Globus pallidus (tissue), 1 donor: ENCODE results near the gene TRIM72.
"Not testable (repeated sequence)": the region's sequence is repeated elsewhere in the genome, so short reads cannot be mapped to it uniquely, and the experiment has no call there.

Source experiments
- DNase-seq: peaks from one replicate; pipeline ENCODE4 v3.0.0-alpha.2; 2015; ENCODE audit warnings: low spot score

The TRIM72 gene, protein sequence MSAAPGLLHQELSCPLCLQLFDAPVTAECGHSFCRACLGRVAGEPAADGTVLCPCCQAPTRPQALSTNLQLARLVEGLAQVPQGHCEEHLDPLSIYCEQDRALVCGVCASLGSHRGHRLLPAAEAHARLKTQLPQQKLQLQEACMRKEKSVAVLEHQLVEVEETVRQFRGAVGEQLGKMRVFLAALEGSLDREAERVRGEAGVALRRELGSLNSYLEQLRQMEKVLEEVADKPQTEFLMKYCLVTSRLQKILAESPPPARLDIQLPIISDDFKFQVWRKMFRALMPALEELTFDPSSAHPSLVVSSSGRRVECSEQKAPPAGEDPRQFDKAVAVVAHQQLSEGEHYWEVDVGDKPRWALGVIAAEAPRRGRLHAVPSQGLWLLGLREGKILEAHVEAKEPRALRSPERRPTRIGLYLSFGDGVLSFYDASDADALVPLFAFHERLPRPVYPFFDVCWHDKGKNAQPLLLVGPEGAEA

DNA sequence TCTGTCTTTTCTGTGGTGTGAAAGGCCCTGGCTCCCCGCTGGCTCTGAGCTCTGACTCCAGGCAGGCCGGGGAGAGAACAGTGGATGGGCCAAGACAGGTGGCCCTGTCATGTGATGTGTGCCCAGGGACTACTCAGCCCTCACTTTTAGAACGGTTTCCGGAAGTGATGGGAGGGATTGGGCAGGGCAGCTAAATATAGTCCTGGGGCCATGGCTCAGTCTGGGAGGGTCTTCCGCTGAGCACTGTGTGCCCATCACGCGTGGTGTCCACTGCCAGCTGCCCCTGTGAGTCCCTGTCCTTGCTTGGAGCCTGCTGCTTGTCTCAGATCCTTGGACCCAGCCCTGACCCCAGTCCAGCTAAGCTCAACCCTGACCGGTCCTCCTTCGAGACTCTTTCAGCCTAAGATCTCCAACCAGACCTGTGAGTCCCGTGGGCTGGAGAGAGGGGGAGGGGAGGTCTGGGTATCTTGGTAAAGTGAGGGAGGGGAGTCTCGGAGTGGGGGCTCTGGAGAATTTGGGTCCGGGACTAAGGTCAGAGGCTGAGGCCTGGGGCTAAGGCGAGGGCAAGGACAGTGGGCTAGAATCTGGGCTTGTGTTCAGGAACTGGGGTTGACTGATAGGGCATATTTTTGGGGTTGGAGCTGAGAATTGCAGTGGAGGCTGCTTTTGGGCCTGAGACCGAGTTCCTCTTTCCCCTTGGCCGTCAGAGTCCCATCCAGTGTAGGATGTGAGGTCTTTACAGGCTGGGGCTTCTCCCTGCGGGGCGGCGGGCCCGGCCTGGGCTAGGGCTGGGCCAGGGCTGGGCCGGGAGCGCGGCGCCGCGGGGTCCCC is at the start of gene TRIM72:
Gene TRIM72 (plus strand): TSS at position 243 of the 831 bp plus-strand sequence. CDS start 620 bp downstream, outside the sequence.
- DNase-seq = no peak

GRCh38 chr16:31167315-31167714 is 46.6 kb upstream of the TRIM72 start:
- DNase-seq = no peak

DNA sequence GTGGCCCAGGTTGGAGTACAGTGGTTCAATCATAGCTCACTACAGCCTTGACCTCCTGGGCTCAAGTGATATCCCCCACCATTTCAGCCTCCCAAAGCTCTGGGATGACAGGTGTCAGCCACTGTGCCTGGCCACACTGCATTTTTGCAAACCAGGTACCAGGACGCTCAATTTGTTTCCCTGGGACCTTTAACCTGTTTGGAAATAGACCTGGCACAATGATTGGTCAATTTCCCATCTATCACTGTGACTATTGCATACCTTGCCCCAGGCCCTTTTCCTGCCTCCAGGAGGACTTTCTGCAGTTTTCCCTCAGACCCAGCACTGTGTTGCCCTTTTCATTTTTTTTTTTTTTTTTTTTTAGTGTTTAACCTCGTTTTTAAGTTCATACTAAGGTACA is 45.1 kb upstream of the TRIM72 start:
- no peak for DNase-seq

- not testable (repeated sequence) for DNase-seq
These were observed 43.9 kb upstream of the TRIM72 start for GRCh38 chr16:31170048-31170447.

DNA sequence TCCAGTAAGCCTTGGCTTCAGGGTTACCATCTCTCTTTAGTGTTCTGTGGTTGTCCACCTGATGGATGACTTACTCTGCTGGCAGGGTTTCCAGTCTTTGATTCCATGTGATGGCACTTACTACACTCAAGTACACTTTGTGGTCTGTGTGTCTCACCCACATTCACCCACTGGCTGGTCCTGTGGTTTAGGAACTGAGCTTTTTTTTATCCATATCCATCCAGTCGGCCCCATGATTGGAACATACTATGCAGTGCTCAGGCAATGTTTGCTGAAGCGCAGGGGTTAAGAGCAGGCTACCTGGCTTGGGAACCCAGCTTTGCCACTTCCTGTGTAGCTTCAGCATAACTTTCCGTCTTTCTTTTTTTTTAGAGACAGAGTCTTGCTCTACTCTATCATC is 36.8 kb upstream of the TRIM72 start:
- no peak for DNase-seq

- DNase-seq = no peak
These were observed 34.6 kb upstream of the TRIM72 start for GRCh38 chr16:31179219-31179746.

- DNase-seq = peak; percentile 94
These were observed 34.0 kb upstream of the TRIM72 start, which contains the start of gene FUS for GRCh38 chr16:31179747-31180459. TSS of gene FUS (plus strand) at chr16:31180139. CDS start at chr16:31180215, 76 bp downstream.

GRCh38 chr16:31181102-31181830 is 32.7 kb upstream of the TRIM72 start:
- DNase-seq = no peak

GRCh38 chr16:31182391-31182790 is 31.5 kb upstream of the TRIM72 start:
- DNase-seq = no peak

GRCh38 chr16:31183432-31184428 is 30.2 kb upstream of the TRIM72 start:
- DNase-seq = no peak

- no peak for DNase-seq
These were observed 29.0 kb upstream of the TRIM72 start for GRCh38 chr16:31184888-31185287.

DNA sequence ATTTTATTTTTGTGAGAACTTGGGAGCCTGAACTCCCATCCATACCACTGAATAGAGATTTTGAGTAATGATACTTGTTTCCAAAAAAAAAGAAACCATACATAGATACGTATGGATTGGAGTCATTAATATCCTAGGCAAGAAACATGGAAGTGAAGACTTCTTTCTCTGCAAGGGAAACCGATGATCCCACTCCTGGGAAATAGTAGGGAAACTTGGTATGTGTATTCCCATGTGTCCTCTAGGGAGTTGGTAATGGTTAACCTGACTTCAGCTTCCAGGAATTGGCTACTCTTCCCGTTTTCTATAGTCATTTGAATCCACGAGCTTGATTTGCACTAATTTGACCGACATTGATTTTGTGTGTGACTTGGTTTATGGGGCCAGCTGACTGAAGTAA is 28.6 kb upstream of the TRIM72 start:
- DNase-seq = no peak

DNA sequence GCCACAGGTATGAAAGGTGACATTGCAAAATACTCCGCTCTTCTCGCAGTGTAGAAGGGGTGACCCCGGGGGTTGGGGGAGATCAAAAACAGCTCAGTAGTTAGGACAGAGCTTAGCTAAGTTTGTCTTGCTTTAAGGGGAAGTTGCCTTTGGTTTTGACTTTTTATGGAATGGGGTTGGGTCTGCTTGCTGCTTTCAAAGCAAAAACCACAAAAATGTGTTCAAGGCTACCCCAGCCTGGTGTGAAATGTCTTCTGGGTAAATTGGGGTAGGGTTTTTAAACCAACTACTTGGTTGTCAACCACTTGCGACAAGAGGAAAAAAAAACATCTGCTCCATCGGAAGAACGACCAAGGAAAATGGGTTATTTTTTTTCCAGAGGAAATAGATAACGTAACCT is 27.7 kb upstream of the TRIM72 start:
- DNase-seq = no peak

- no peak for DNase-seq
These were observed 26.8 kb upstream of the TRIM72 start for GRCh38 chr16:31186930-31187807.

- no peak for DNase-seq
These were observed 26.1 kb upstream of the TRIM72 start for GRCh38 chr16:31187808-31188189.

DNA sequence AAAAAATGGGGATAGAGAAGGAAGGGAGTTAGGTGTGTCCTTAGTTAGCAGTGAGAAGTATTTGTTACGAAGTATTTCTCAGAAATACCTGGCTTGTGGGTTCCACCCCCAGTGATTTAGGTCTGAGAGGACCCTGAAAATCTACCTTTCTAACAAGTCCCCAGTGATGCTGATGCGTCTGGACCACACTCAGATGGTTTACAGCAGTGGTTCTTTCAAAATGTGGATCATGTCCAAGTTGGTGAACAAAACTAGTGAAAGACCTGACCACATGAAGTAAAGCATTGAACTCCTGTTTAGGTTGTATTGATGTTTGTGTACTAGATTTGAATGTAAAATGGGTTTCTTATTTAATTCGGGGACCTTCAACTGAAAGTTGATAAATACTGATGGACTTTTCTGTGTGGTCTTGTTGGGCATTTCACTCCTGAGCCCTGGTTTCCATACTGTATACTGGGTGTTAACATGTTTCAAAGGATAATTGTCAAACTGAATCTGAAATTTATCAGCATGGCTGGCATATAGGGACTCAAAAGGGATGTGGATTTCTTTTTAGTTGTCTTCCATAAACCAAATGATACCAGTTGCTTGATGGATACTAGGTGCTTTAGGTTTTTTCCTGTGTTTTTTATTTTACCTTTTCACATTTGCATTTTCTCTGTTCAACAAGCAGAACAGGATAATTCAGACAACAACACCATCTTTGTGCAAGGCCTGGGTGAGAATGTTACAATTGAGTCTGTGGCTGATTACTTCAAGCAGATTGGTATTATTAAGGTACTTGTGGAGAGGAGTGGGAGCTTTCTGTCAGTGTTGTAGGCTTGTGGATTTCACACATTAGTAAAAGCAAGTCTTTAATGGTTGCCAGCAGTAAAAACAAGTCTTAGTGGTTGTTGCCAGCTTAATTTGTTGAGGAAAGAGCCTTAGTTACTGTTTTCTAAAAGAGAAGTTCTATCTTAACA is 25.2 kb upstream of the TRIM72 start:
- no peak for DNase-seq

DNA sequence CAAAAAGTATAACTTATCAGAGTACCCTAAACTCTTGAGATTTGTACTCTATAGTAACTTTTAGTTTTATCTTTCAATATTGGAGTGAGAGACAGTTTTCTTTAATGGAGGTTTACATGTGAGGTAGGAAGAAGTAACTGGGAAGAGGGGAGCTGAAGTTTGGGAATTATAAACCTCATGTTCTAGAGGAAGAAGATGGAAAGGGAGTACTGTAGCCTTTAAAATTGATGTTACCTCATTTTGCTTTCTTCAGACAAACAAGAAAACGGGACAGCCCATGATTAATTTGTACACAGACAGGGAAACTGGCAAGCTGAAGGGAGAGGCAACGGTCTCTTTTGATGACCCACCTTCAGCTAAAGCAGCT is 24.5 kb upstream of the TRIM72 start:
- no peak for DNase-seq

DNA sequence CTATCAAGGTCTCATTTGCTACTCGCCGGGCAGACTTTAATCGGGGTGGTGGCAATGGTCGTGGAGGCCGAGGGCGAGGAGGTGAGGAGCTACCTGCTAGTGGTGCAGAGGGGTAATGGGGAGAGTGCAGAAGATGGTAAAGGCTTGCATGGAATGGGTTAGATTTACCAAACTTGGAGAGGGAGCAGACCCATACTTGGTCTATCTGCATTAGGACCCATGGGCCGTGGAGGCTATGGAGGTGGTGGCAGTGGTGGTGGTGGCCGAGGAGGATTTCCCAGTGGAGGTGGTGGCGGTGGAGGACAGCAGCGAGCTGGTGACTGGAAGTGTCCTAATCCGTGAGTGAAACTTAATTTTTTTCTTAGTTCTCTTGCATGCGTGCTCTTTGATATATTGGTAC is 23.9 kb upstream of the TRIM72 start:
- no peak for DNase-seq
